GM18498 (cell line): ENCODE measurements around the gene PNPLA8.
"Not testable (repeated sequence)": the region's sequence is repeated elsewhere in the genome, so short reads cannot be mapped to it uniquely, and the experiment has no call there.

ENCODE experiments used
- ATAC-seq: cut with Tn5 transposase; IDR thresholded peaks from one replicate; pipeline ENCODE4 v1.9.1; 2021; ENCODE audit warnings: mild to moderate bottlenecking, moderate library complexity; ENCODE audit not compliant: unreplicated experiment

Gene PNPLA8

DNA sequence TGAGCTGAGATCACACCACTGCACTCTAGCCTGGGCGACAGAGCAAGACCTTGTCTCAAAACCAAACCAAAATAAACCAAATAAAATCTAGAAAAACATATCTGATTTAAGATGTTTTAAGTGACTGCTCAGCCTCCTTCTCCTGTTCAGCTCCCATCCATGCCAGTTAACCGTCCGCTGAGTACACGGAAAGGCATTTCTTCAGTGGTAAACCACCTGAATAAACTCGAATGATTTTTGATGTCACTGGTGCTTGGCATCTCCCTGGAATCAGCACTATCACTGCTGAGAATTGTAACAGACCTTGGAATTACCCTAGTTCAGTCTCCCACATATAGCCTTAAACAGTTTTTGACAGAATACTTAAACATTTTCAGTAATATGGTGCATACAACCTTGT, 45.6 kb downstream of the PNPLA8 start:
- no peak for ATAC-seq

DNA sequence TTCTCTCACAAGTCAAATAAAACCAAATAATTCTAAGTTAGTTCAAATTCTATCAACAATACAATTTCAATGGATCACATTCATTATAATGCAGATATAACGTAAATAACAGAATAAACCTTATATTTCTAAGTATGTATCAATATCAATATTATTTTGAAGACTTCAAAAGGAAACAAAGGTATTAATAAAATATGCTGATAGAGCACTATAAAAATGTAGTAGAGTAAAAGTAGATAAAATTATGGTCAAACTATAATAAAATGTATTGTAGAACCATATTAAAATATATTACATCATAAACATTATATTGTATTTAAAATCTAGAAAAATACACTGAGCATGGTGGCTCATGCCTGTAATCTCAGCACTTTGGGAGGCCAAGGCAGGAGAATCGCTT, 46.2 kb downstream of the PNPLA8 start:
- ATAC-seq = no peak

DNA sequence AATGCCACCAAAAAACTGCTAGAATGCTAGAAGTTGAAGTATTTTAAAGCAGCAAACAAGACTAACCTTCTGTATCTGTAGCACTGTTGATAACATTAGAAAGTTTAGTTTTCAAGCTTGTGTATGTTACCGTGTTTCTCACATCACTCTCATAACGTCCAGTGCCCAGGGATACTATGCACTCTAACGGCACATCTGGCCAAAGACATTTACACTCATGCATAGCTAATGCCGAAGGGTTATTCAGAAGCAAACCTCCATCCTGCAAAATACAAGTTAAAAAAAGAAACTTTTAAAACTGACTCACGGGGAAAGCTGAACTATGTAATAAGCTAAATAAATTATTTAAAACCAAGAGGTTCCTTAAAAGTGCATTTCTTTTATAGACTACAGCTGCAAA, 46.8 kb downstream of the PNPLA8 start:
- ATAC-seq = no peak

DNA sequence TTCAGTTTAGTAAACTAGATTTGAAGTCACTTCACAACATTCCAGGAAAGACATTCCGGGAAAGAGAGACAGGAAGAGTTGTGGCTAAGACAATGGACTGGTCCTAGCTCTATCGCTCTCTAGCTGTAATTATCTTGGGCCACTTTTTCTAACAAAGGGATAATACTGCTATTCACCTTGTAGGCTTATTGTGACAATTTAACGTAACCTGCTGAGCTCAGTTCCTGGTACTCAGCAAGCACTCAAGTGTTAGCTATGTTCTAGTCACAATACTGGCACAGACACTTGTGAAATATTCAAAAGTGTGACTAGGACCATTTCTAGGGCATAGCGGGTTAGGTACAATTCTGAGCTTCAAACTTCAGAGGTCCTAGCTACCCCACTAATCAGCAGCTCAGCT, 57.7 kb downstream of the PNPLA8 start:
- no peak for ATAC-seq

DNA sequence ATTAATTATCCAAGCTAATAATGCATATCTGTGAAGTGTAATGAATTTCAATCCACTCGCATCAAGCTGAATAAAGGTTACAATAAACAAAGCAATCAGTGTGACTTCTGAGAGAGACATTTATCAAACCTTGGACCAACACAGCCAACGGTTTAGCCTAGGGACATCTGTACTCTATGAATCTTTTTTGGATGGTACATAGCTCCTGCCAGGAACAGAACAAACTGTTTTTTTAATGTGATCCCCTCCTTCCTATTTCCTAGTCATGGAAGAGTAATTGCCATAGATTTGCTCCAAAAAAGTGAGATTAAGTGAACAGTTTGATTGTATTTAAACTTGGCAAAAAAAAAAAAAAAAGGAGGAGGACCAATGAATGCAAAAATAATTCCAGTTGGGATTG, 58.5 kb downstream of the PNPLA8 start:
- ATAC-seq = no peak

DNA sequence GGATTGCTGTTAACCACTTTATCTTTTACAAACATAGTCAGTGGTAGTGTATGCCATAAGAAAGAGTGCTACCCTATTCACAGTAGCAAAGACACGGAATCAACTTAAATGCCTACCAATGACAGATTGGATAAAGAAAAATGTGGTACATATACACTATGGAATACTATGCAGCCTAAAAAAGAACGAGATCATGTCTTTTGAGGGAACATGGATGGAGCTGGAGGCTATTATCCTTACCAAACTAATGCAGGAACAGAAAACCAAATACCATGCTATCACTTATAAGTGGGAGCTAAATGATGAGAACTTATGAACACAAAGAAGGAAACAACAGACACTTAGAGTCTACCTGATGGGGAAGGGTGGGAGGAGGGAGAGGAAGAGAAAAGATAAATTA, 59.6 kb downstream of the PNPLA8 start:
- not testable (repeated sequence) for ATAC-seq

DNA sequence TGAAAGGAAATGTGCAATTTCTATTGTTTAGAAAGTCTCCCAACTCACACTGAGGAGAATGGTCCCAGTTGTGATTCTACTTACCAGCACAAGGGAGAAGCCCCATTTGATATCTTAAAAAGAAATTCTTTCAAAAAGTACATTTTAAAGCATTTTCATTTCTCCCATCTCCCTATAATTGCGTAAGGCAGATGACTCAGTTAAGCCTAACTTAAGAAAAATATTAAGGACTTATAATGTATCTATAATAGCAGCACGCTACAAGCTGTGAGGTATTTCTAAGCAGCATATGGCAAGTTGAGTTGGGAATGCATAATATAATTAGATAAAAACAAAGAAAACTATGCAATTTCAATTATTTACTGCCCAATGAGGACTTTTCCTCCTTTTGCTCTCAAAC, 61.2 kb downstream of the PNPLA8 start:
- no peak for ATAC-seq

DNA sequence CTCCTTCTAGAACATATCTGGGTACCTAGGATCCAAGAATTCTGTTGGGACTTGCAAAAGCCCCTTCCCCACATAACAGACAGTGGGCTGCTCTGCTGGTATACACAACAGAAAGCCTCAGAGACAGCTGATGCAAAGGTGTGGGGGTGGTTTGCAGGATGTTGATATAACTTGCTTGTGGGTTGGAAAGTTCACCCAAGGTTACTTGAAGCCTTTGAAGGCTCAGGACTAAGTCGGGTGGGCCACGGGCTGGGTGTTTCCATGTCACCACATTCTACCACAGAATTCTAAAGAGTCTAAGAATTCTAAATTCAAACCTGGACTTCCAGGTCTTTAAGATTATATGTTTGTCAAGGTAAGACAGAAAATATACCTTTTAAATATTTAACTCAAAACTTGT, 62.3 kb downstream of the PNPLA8 start:
- no peak for ATAC-seq

DNA sequence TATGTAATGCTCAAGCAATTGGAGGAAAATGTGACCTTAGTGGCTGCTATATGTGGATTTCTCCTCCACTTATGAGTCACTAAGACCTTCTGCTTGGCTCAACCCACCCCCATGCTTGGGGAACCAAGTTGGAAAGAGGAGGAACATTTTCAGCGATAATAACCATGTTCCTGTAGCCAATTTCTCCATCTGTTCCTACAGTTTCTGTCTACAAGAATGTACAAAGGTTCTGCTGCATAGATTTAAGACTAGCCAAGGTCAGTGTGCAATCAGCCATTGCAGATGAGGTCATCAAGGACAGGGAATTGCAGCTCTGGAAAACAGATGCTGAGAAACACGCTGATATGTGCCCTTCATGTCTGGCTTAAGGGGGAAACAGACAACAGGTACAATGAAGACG, 64.1 kb downstream of the PNPLA8 start:
- no peak for ATAC-seq

DNA sequence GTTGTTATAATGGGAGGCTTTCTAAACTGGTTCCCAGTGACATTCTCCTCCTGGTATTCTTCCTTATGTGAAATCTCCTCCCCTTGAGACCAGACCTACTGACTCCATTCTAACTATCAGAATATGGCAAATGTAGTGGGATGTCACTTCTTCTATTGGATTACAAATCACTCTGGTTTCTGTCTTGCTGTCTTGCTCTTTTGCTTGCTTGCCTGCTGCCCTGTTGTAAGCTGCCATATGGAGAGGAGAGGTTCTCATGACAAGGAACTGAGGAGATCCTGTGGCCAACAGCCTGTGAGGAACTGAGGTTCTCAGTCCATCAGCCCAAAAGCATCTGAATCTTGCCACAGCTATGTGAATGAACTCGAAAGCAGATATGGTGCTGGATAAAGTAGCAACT, 65.0 kb downstream of the PNPLA8 start:
- no peak for ATAC-seq

DNA sequence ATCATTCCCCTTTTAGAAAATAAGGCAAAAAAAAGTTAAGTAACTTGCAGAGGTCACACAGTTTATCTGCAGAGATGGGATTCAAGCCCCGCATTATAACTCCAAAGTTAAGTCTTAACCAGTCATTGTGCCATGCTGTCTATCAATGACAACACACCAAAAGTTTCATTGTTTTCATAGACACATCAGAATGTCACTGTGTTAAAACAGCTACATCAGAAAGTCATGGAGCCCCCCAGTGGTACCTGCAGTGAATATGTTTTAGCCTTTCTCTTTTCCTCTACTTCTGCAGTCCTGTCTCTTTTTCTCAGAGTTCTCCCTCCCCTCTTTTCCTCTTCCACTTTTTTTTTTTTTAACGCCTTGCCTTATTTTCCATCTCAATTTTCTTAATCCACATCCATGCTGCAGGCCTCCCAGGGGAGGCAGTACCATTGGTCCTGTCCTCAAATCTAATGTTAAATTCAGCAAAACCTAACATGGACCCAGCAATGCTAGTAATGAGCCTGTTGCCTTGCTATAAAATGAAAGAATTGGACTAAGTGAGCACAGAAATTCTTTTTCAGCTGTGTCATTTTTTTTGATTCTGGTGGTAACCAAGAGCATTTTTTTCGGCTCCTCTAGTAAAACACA, 65.9 kb downstream of the PNPLA8 start:
- ATAC-seq = peak; percentile 39

DNA sequence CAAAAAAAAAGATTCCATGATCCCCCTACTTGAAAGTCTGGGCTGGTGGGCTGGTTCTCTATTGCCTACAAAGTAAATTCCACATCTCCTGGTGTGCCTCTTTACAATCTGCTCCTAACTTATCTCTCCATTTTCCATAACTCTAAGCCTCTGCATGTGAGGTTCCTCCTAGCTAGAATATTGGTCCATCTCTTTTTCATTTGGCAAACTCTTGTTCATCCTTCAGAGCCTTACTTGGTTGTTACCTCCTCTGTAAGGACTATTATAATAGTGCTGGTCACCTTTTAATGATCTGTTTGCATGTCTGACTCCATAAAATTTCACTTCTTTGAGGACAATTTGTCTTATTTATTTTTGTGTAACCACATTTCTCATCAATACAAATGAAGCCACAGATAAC, 68.1 kb downstream of the PNPLA8 start:
- ATAC-seq = no peak

DNA sequence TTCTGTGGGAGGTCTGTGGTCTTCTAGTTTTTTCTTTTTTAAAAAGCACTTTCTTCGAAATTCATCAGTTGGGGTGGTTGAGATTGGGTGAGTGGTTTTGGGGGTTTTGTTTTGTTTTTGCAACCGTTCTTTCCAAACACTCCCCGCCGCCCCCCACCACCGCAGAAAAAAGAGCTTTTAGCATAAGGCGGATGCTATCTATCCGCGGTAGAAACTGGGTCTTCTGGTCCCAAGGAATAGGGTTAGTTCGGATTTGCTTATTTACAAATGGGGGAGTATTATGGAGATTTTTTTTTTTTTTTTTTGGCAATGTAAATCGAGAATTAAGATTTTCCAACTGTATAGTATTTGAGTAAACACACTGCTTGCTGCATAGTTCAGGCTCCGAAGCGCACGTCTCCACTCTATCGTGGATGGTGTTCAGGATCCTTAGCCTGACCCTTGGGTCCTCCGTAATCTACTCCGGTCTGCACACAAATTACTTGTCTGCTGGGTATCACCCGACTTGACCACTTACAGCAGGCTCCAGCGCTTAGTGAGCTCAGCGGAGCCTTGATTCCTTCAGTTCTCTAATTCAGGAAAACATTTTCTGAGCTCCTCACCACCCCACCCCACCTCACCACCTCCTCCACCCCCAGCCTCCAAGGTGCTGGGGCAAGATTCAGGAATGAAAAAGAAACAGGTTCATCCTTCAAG, 68.9 kb downstream of the PNPLA8 start:
- ATAC-seq = no peak

DNA sequence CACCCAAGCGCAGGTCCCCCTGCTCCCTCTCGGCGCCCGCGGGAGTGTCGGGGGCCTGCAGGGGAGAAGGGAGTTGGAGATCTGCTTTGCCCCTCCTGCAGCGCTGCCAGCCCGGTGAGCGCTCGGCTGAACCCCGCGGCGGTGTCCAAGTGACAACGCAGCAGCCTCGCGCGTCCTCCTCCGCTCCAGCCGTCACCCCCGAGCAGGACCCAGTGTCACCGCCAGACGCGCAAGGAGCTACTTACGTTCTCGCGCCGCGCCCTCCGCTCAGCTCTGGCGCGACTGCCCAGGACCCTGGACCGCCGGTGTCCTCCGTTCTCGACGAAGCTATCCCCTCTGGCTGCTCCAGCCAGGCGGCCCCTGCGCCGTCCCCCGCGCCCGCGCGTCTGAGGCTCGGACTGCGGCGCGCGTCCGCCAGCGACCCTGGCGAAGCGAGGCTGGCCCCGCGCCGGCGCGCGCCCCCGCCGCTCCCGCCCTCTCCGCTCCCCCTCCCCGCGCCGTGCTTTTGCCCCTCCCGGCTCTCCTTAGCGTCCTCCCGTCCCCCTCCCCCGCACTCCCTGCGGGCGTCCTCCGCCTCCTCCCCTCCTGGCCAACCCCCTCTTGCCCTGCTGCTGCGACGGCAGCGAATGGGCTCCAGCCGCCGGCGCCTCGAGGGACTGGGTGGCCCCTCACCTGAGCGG, 69.8 kb downstream of the PNPLA8 start, which contains the start of gene NRCAM:
Gene NRCAM, minus strand, starts transcription at position 439 of the 680 bp plus-strand sequence. CDS start 216,372 bp downstream, outside the sequence.
- ATAC-seq = peak; percentile 56

DNA sequence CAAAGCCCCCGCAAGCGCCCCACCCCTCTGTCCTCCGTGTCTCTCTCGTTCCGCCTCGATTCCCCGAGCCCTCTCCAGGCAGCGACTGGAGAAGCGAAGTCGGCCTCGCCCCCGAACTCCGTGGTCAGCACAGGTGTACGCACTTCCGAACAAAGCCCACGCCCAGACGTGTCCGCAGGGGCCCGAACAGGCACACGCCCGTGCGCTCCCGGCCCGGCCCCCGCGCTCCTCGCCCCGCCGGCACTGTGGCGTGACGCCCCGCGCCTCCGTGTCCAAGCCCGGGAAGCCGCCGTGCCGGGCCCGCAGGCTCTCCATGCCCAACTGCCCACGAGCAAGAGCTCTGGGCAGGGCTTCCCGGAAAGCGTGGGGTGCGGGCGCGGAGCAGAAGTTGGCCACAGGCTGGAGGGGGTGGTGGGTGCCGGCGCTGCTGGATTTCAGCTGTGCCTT, 70.4 kb downstream of the PNPLA8 start:
- ATAC-seq = peak; percentile 38

DNA sequence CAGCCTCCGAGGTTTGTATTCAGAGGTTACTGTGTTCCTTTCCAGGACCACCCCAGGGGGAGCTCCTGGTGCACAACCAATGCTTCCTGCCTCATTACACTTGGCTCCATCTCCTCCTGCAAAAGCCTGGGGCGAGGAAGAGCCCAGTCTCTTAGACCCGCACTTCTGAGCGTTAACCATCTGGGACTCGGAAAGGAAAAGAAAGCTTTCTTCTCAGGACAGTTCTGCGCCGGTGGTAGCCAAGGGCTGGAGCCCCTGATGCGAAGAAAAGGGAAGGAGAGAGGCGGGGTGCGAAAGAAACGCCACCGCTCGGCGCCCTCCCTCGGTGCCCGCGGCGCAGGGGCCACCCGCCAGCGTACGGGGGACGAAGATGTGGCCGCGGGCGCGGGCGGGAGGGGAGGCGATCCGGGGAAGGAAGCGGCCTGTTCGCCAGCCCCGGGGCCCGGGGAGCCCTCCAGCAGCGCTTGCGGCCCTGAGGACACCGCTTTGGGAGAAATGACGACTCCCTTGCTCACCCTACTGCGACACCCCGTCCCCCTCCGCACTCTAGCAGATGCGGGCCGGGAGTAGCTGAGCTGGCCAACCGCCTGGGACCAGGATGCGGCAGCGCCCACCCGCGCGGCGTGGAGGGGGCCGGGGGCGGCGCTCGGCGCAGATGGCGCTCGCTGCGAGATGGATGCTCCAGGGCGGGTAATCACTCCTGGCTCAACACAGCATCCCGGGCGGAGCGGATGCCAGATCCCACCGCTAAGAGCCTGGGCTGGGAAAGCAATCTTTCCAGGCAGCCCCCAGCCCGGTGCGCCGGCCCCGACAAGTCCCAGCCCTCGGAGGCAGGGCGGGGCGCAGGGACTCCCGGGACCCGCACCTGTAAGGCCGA, 71.0 kb downstream of the PNPLA8 start:
- no peak for ATAC-seq

DNA sequence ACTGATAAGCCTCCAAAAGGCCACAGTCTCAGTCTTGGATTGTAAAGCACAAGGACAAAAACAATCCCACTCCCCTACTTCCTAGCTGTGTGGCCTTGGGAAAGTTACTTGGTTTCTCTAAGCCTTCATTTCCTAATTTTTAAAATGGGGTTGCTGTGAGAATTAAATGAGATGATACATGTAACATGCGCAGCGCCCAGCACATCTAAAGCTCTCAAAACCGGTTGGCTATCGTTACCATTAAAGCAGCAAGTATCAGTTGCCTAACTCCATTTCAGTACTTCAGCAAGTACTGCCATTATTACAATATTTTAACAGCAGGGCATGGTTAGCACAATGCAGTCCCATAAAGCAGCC, 71.6 kb downstream of the PNPLA8 start:
- ATAC-seq = no peak

DNA sequence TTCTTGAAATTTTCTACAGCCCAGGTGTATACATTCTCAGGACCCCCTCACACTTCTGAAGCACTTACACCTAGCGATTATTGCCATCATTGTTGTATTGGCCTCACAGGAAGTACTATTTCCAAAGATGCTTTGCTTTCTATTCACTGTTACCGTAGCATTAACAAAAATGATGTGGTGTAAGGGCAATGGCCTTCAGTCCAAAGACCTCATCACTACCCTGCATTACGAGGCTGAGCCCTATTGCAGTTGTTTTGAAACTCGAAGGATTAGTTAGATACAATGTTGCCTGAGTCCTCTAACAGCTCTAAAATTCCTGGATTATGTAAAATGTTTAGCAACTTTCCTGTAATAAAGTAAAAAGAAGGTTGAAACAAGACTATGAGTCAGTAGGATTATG, 72.6 kb downstream of the PNPLA8 start:
- ATAC-seq = no peak

DNA sequence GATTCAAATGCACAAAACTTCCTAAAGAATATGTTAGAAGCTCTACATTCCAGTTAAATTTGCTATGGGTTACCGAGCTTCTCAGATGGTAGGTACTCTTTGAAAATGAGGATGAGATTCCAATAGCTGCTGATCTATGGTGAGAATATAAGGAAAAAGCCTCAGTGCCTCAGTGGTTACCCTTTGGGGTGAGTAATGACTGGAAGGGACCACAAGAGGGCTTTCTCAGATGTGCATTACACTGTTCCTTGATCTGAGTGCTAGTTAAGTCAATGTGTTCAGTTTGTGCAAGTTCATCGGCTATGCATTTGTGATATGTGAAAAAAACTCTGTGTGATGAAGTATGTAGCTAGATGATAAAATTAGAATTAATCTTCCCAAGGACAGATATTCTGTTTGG, 73.2 kb downstream of the PNPLA8 start:
- peak; percentile 38 for ATAC-seq

DNA sequence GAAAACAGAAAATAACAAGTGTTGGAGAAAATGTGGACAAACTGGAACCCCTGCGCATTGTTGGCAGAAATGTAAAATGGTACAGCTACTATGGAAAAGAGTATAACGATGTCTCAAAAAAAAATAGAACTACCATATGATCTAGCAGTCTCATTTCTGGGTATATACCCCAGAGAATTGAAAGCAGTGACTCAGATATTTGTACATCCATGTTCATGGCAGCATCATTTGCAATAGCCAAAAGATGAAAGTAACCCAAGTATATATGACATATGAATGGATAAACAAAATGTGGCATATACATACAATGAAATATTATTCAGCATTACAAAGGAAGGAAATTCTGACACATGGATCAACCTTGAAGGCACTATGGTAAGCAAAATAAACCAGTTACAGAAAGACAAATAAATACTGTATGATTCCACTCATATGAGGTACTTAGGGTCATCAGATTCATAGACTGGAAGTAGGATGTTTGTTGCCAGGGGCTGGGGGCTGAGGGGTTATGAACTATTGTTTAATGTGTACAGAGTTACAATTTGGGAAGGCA, 74.6 kb downstream of the PNPLA8 start:
- no peak for ATAC-seq

DNA sequence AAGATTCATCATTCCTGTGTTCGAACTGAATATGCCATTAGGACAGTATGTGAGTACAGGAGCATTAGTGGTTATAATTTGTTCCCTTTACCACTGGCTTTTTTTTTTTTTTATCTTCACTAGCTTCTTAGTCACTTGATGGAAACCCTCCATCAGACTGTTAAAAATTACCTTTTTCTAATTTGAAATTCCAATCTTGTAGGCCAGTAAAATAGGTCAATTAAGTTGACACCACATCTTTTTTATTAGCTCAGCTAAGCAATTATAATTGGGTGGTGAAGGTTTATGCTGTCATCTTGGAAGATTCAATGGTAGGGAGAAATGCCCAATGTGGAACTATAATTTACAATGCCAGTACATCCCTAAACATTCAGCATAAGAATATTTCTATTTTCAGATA, 75.8 kb downstream of the PNPLA8 start:
- no peak for ATAC-seq
